Activated gamma-delta T cell treated with anti-CD3 and anti-CD28 coated beads, Interleukin-2, amount 50 U/mL, for 16 hours (primary cell): ENCODE measurements around the gene DNLZ.

ENCODE experiments used
- DNase-seq: peaks from one replicate; pipeline ENCODE4 v3.0.0-alpha.2; 2020; ENCODE audit warnings: low read depth

Gene DNLZ

GRCh38 chr9:136316896-136317676 is 46.5 kb downstream of the DNLZ start:
- DNase-seq: no peak

- peak; percentile 32 for DNase-seq
Measured at GRCh38 chr9:136316271-136316751, 47.2 kb downstream of the DNLZ start.

GRCh38 chr9:136314944-136315343 is 48.6 kb downstream of the DNLZ start:
- no peak for DNase-seq

GRCh38 chr9:136314056-136314416 is 49.5 kb downstream of the DNLZ start:
- DNase-seq: no peak

GRCh38 chr9:136313111-136314055 is 50.2 kb downstream of the DNLZ start:
- DNase-seq: no peak

- DNase-seq: no peak
Measured at GRCh38 chr9:136312436-136312835, 51.1 kb downstream of the DNLZ start.

GRCh38 chr9:136312009-136312375 is 51.6 kb downstream of the DNLZ start:
- DNase-seq: no peak

GRCh38 chr9:136311051-136312008 is 52.2 kb downstream of the DNLZ start:
- DNase-seq: no peak

- no peak for DNase-seq
Measured at GRCh38 chr9:136310273-136311030, 53.1 kb downstream of the DNLZ start.

- DNase-seq: no peak
Measured at GRCh38 chr9:136309806-136310220, 53.7 kb downstream of the DNLZ start.
